IMR-90 (cell line): ENCODE results near the gene SNRNP25. TPM values are rescaled to one million over a fixed set of nuclear protein-coding genes. Genes with fewer than 3 reads are reported as not detected.

Source experiments
- ATAC-seq: fragments of 200-7000 bp; cut with Tn5 transposase; 2 replicates; pipeline ENCODE4 v1.9.1; 2020; ENCODE audit warnings: low read depth, mild to moderate bottlenecking, moderate library complexity
- BruUV-seq: library from RNA; stranded (reverse); fragments of 400-500 nt; replicated peaks from 2 replicates; lab custom pipeline; 2021; lab: Mats Ljungman, UMichigan
- CTCF ChIA-PET: fragments of 300-600 bp; formaldehyde crosslinking; extraction: SDS; loops from one replicate; lab custom pipeline; 2021; ENCODE audit warnings: antibody characterized with exemption; lab: Yijun Ruan, JAX
- POLR2A ChIA-PET: fragments of 300-600 bp; sonication (Branson Sonifier 250); formaldehyde crosslinking; loops from one replicate; lab custom pipeline; 2022; ENCODE audit warnings: antibody characterized with exemption; ENCODE audit not compliant: unreplicated experiment; lab: Charles Lee
- DNase-seq: peaks from one replicate; pipeline ENCODE4 v3.0.0; 2013
- H2AFZ ChIP-seq: replicated peaks from 2 replicates; pipeline ENCODE3; 2013; ENCODE audit warnings: low read length, mild to moderate bottlenecking; ENCODE audit not compliant: poor library complexity
- H2AK5ac ChIP-seq: 2 replicates; pipeline ENCODE4 v1.6.1; 2013; ENCODE audit warnings: low read depth, low read length, inconsistent platforms
- H2AK9ac ChIP-seq: replicated peaks from 2 replicates; pipeline ENCODE3; 2013; ENCODE audit warnings: mild to moderate bottlenecking, low read depth, low read length, moderate library complexity; ENCODE audit not compliant: poor library complexity
- H2BK120ac ChIP-seq: 2 replicates; pipeline ENCODE4 v1.6.1; 2013; ENCODE audit warnings: low read depth, low read length, inconsistent platforms
- H2BK15ac ChIP-seq: 3 replicates; pipeline ENCODE4 v1.6.1; 2013; ENCODE audit warnings: low read depth, low read length, inconsistent platforms
- H2BK20ac ChIP-seq: 2 replicates; pipeline ENCODE4 v1.6.1; 2013; ENCODE audit warnings: low read depth, mild to moderate bottlenecking, inconsistent platforms, low read length, moderate library complexity
- H2BK5ac ChIP-seq: 2 replicates; pipeline ENCODE4 v1.6.1; 2013; ENCODE audit warnings: mild to moderate bottlenecking, low read depth, low read length, inconsistent platforms; ENCODE audit not compliant: poor library complexity, severe bottlenecking
- H3K14ac ChIP-seq: replicated peaks from 2 replicates; pipeline ENCODE4 v1.6.1; 2013; ENCODE audit warnings: low read depth, low read length, inconsistent platforms
- H3K18ac ChIP-seq: 2 replicates; pipeline ENCODE4 v1.6.1; 2013; ENCODE audit warnings: low read depth, low read length, control low read depth
- H3K23ac ChIP-seq: 2 replicates; pipeline ENCODE4 v1.6.1; 2013; ENCODE audit warnings: low read depth, low read length, inconsistent platforms
- H3K27ac ChIP-seq: 2 replicates; pipeline ENCODE4 v1.5.1; 2013; ENCODE audit warnings: mild to moderate bottlenecking, control low read depth, low read length; ENCODE audit not compliant: insufficient read depth
- H3K27me3 ChIP-seq: 2 replicates; pipeline ENCODE4 v1.6.1; 2013; ENCODE audit warnings: low read length; ENCODE audit not compliant: control insufficient read depth, insufficient read depth
- H3K36me3 ChIP-seq: 2 replicates; pipeline ENCODE4 v1.6.1; 2013; ENCODE audit warnings: low read length, mixed read lengths; ENCODE audit not compliant: control insufficient read depth, insufficient read depth
- H3K4ac ChIP-seq: 2 replicates; pipeline ENCODE4 v1.6.1; 2013; ENCODE audit warnings: low read depth, low read length, inconsistent platforms
- H3K4me1 ChIP-seq: 2 replicates; pipeline ENCODE4 v1.6.1; 2013; ENCODE audit warnings: low read length, mixed read lengths; ENCODE audit not compliant: control insufficient read depth, insufficient read depth
- H3K4me2 ChIP-seq: 2 replicates; pipeline ENCODE4 v1.6.1; 2013; ENCODE audit warnings: low read depth, mild to moderate bottlenecking, control low read depth, low read length, moderate library complexity
- H3K4me3 ChIP-seq: 2 replicates; pipeline ENCODE4 v1.5.1; 2013; ENCODE audit warnings: low read depth, mild to moderate bottlenecking, control low read depth, low read length, moderate library complexity; ENCODE audit not compliant: insufficient read depth
- H3K56ac ChIP-seq: 2 replicates; pipeline ENCODE4 v1.6.1; 2013; ENCODE audit warnings: low read length, inconsistent platforms; ENCODE audit not compliant: insufficient read depth; ENCODE audit errors: extremely low read depth
- H3K79me1 ChIP-seq, 2 experiments: 2 replicates each; pipeline ENCODE4 v1.6.1; 2013; ENCODE audit warnings: low read length in 2 of 2, inconsistent platforms in 1 of 2, low read depth in 1 of 2
- H3K9ac ChIP-seq: 2 replicates; pipeline ENCODE4 v1.6.1; 2013; ENCODE audit warnings: low read depth, low read length, control low read depth
- H3K9me1 ChIP-seq: 2 replicates; pipeline ENCODE4 v1.6.1; 2013; ENCODE audit warnings: low read length, inconsistent platforms; ENCODE audit not compliant: insufficient read depth
- H3K9me3 ChIP-seq: 2 replicates; pipeline ENCODE4 v1.6.1; 2013; ENCODE audit warnings: low read length; ENCODE audit not compliant: control insufficient read depth, insufficient read depth
- H4K20me1 ChIP-seq: 2 replicates; pipeline ENCODE4 v1.6.1; 2013; ENCODE audit warnings: low read length, inconsistent platforms; ENCODE audit not compliant: insufficient read depth
- H4K5ac ChIP-seq: 2 replicates; pipeline ENCODE4 v1.6.1; 2013; ENCODE audit warnings: mild to moderate bottlenecking, low read depth, low read length, control low read depth
- H4K8ac ChIP-seq, 2 experiments: 2 replicates each; pipeline ENCODE4 v1.6.1; 2013; ENCODE audit warnings: low read depth in 2 of 2, low read length in 2 of 2, control low read depth in 1 of 2, inconsistent platforms in 1 of 2
- H4K91ac ChIP-seq: 2 replicates; pipeline ENCODE4 v1.6.1; 2013; ENCODE audit warnings: low read depth, low read length, inconsistent platforms; ENCODE audit not compliant: insufficient read depth
- NFE2L2 ChIP-seq: fragments of 150-350 bp; IDR thresholded peaks from 2 replicates; pipeline ENCODE4 v1.6.1; 2016; ENCODE audit warnings: low read depth, mild to moderate bottlenecking, low read length
- WGBS, 2 experiments: methylation state at CpG; one replicate each; pipeline versions ENCODE4 v1.1.5 to v1.1.7; 2013; ENCODE audit warnings: missing lambda C conversion rate in 2 of 2; ENCODE audit not compliant: insufficient read length in 1 of 2; ENCODE audit errors: extremely low coverage in 2 of 2; 5-methylcytosine and 5-hydroxymethylcytosine counted together
- dilution Hi-C: fragments of 300-500 bp; cut with HindIII; formaldehyde crosslinking; loops from one replicate; pipeline ENCODE4 v1.14.3; 2018; ENCODE audit warnings: low sequenced_read_pairs; ENCODE audit not compliant: unreplicated experiment
- in situ Hi-C: fragments of 300-500 bp; cut with MboI; formaldehyde crosslinking; loops from 3 replicates; pipeline ENCODE4 v1.14.3; 2019; ENCODE audit warnings: low sequenced_read_pairs, inconsistent platforms, mixed read lengths
- intact Hi-C: fragments of 100-400 bp; cut with micrococcal nuclease; formaldehyde crosslinking; loops from 2 replicates; pipeline ENCODE4 v1.10.0; 2022
- polyA plus RNA-seq, 3 experiments: library from polyadenylated mRNA; depleted of rRNA; stranded (reverse); fragments of >200 nt; gene quantifications; 2 replicates each; pipeline ENCODE4 v1.2.3, GENCODE V29; 2012; ENCODE audit warnings: low replicate concordance in 1 of 3
- total RNA-seq: library from RNA; depleted of rRNA; stranded (reverse); fragments of >200 nt; gene quantifications from 2 replicates; pipeline ENCODE4 v1.2.3, GENCODE V29; 2012

Gene SNRNP25
- total and polyA plus RNA-seq, 2 of the 4 experiments (the other 2 are of a cell fraction), result 67.2 to 88.0 TPM

GRCh38 chr16:35678-36305 lies 17.8 kb upstream of the SNRNP25 start:
- Histone ChIP-seq H3K4me1 (peaks cover 1% of the 10 kb centered on the region; the same call in 1 of the 2 replicates), H3K23ac (no peak overlapping the region), H2AFZ (no peak overlapping the region), H2AK5ac (no peak overlapping the region), H3K9me3 (no peaks in the 10 kb centered on the region), H3K14ac (no peak overlapping the region), H3K18ac (no peak overlapping the region), H2AK9ac (no peak overlapping the region), H2BK120ac (no peak overlapping the region), H3K27ac (no peak overlapping the region), H4K20me1 (no peaks in the 10 kb centered on the region), H3K4me3 (no peak overlapping the region), H4K8ac (no peak overlapping the region), H4K91ac (no peak overlapping the region), H2BK5ac (no peak overlapping the region), H3K79me1 (no peaks in the 10 kb centered on the region), H3K56ac (no peak overlapping the region), H2BK15ac (no peak overlapping the region), H3K9ac (no peak overlapping the region), H3K9me1 (peaks cover 4% of the 10 kb centered on the region), H4K5ac (no peak overlapping the region), H2BK20ac (no peak overlapping the region), H3K36me3 (no peaks in the 10 kb centered on the region), H3K4ac (no peak overlapping the region), H3K27me3 (no peaks in the 10 kb centered on the region), H3K4me2 (no peak overlapping the region)
- dilution Hi-C loops, result no loop called here
- DNase-seq (no peak), ATAC-seq (no peak)
- ChIA-PET CTCF (no interaction called here), POLR2A (no interaction called here)
- TF ChIP-seq NFE2L2, result no peak
- intact Hi-C loops, result no loop called here
- in situ Hi-C loops, result no loop called here
- 91% methylated on average over 5 of the region's 11 CpGs; no CpG with 5 or more reads in 1 of the 2 experiments for WGBS, 2 experiments
- BruUV-seq, result no TSS peak
